IMR-90 (cell line): ENCODE measurements around the gene SUGT1. TPM values are rescaled to one million over a fixed set of nuclear protein-coding genes. Genes with fewer than 3 reads are reported as not detected.

Experiments
- ATAC-seq: fragments of 200-7000 bp; cut with Tn5 transposase; 2 replicates; pipeline ENCODE4 v1.9.1; 2020; ENCODE audit warnings: low read depth, mild to moderate bottlenecking, moderate library complexity
- BruUV-seq: library from RNA; stranded (reverse); fragments of 400-500 nt; replicated peaks from 2 replicates; lab custom pipeline; 2021; lab: Mats Ljungman, UMichigan
- CTCF ChIA-PET: fragments of 300-600 bp; formaldehyde crosslinking; extraction: SDS; loops from one replicate; lab custom pipeline; 2021; ENCODE audit warnings: antibody characterized with exemption; lab: Yijun Ruan, JAX
- POLR2A ChIA-PET: fragments of 300-600 bp; sonication (Branson Sonifier 250); formaldehyde crosslinking; loops from one replicate; lab custom pipeline; 2022; ENCODE audit warnings: antibody characterized with exemption; ENCODE audit not compliant: unreplicated experiment; lab: Charles Lee
- DNase-seq: peaks from one replicate; pipeline ENCODE4 v3.0.0; 2013
- H2AFZ ChIP-seq: replicated peaks from 2 replicates; pipeline ENCODE3; 2013; ENCODE audit warnings: low read length, mild to moderate bottlenecking; ENCODE audit not compliant: poor library complexity
- H2AK5ac ChIP-seq: 2 replicates; pipeline ENCODE4 v1.6.1; 2013; ENCODE audit warnings: low read depth, low read length, inconsistent platforms
- H2AK9ac ChIP-seq: replicated peaks from 2 replicates; pipeline ENCODE3; 2013; ENCODE audit warnings: mild to moderate bottlenecking, low read depth, low read length, moderate library complexity; ENCODE audit not compliant: poor library complexity
- H2BK120ac ChIP-seq: 2 replicates; pipeline ENCODE4 v1.6.1; 2013; ENCODE audit warnings: low read depth, low read length, inconsistent platforms
- H2BK15ac ChIP-seq: 3 replicates; pipeline ENCODE4 v1.6.1; 2013; ENCODE audit warnings: low read depth, low read length, inconsistent platforms
- H2BK20ac ChIP-seq: 2 replicates; pipeline ENCODE4 v1.6.1; 2013; ENCODE audit warnings: low read depth, mild to moderate bottlenecking, inconsistent platforms, low read length, moderate library complexity
- H2BK5ac ChIP-seq: 2 replicates; pipeline ENCODE4 v1.6.1; 2013; ENCODE audit warnings: mild to moderate bottlenecking, low read depth, low read length, inconsistent platforms; ENCODE audit not compliant: poor library complexity, severe bottlenecking
- H3K14ac ChIP-seq: replicated peaks from 2 replicates; pipeline ENCODE4 v1.6.1; 2013; ENCODE audit warnings: low read depth, low read length, inconsistent platforms
- H3K18ac ChIP-seq: 2 replicates; pipeline ENCODE4 v1.6.1; 2013; ENCODE audit warnings: low read depth, low read length, control low read depth
- H3K23ac ChIP-seq: 2 replicates; pipeline ENCODE4 v1.6.1; 2013; ENCODE audit warnings: low read depth, low read length, inconsistent platforms
- H3K27ac ChIP-seq: 2 replicates; pipeline ENCODE4 v1.5.1; 2013; ENCODE audit warnings: mild to moderate bottlenecking, control low read depth, low read length; ENCODE audit not compliant: insufficient read depth
- H3K27me3 ChIP-seq: 2 replicates; pipeline ENCODE4 v1.6.1; 2013; ENCODE audit warnings: low read length; ENCODE audit not compliant: control insufficient read depth, insufficient read depth
- H3K36me3 ChIP-seq: 2 replicates; pipeline ENCODE4 v1.6.1; 2013; ENCODE audit warnings: low read length, mixed read lengths; ENCODE audit not compliant: control insufficient read depth, insufficient read depth
- H3K4ac ChIP-seq: 2 replicates; pipeline ENCODE4 v1.6.1; 2013; ENCODE audit warnings: low read depth, low read length, inconsistent platforms
- H3K4me1 ChIP-seq: 2 replicates; pipeline ENCODE4 v1.6.1; 2013; ENCODE audit warnings: low read length, mixed read lengths; ENCODE audit not compliant: control insufficient read depth, insufficient read depth
- H3K4me2 ChIP-seq: 2 replicates; pipeline ENCODE4 v1.6.1; 2013; ENCODE audit warnings: low read depth, mild to moderate bottlenecking, control low read depth, low read length, moderate library complexity
- H3K4me3 ChIP-seq: 2 replicates; pipeline ENCODE4 v1.5.1; 2013; ENCODE audit warnings: low read depth, mild to moderate bottlenecking, control low read depth, low read length, moderate library complexity; ENCODE audit not compliant: insufficient read depth
- H3K56ac ChIP-seq: 2 replicates; pipeline ENCODE4 v1.6.1; 2013; ENCODE audit warnings: low read length, inconsistent platforms; ENCODE audit not compliant: insufficient read depth; ENCODE audit errors: extremely low read depth
- H3K79me1 ChIP-seq, 2 experiments: 2 replicates each; pipeline ENCODE4 v1.6.1; 2013; ENCODE audit warnings: low read length in 2 of 2, inconsistent platforms in 1 of 2, low read depth in 1 of 2
- H3K9ac ChIP-seq: 2 replicates; pipeline ENCODE4 v1.6.1; 2013; ENCODE audit warnings: low read depth, low read length, control low read depth
- H3K9me1 ChIP-seq: 2 replicates; pipeline ENCODE4 v1.6.1; 2013; ENCODE audit warnings: low read length, inconsistent platforms; ENCODE audit not compliant: insufficient read depth
- H3K9me3 ChIP-seq: 2 replicates; pipeline ENCODE4 v1.6.1; 2013; ENCODE audit warnings: low read length; ENCODE audit not compliant: control insufficient read depth, insufficient read depth
- H4K20me1 ChIP-seq: 2 replicates; pipeline ENCODE4 v1.6.1; 2013; ENCODE audit warnings: low read length, inconsistent platforms; ENCODE audit not compliant: insufficient read depth
- H4K5ac ChIP-seq: 2 replicates; pipeline ENCODE4 v1.6.1; 2013; ENCODE audit warnings: mild to moderate bottlenecking, low read depth, low read length, control low read depth
- H4K8ac ChIP-seq, 2 experiments: 2 replicates each; pipeline ENCODE4 v1.6.1; 2013; ENCODE audit warnings: low read depth in 2 of 2, low read length in 2 of 2, control low read depth in 1 of 2, inconsistent platforms in 1 of 2
- H4K91ac ChIP-seq: 2 replicates; pipeline ENCODE4 v1.6.1; 2013; ENCODE audit warnings: low read depth, low read length, inconsistent platforms; ENCODE audit not compliant: insufficient read depth
- BHLHE40 ChIP-seq: fragments of 150-350 bp; IDR thresholded peaks from 2 replicates; pipeline ENCODE4 v1.6.1; 2016; ENCODE audit warnings: mild to moderate bottlenecking, low read depth, low read length
- CEBPB ChIP-seq: IDR thresholded peaks from 2 replicates; pipeline ENCODE4 v1.6.1; 2012; ENCODE audit warnings: low read depth, low read length, improper control_type of control experiment
- CHD1 ChIP-seq: IDR thresholded peaks from 2 replicates; pipeline ENCODE4 v1.6.1; 2012; ENCODE audit warnings: low read depth, low read length, improper control_type of control experiment
- FOS ChIP-seq: fragments of 150-350 bp; IDR thresholded peaks from 2 replicates; pipeline ENCODE4 v1.6.1; 2016; ENCODE audit warnings: low read depth, low read length
- MAFK ChIP-seq: IDR thresholded peaks from 2 replicates; pipeline ENCODE4 v1.6.1; 2012; ENCODE audit warnings: low read depth, low read length, improper control_type of control experiment
- MAZ ChIP-seq: IDR thresholded peaks from 2 replicates; pipeline ENCODE4 v1.6.1; 2012; ENCODE audit warnings: low read depth, mild to moderate bottlenecking, low read length, improper control_type of control experiment, moderate library complexity, borderline replicate concordance
- MXI1 ChIP-seq: IDR thresholded peaks from 2 replicates; pipeline ENCODE4 v1.6.1; 2012; ENCODE audit warnings: low read depth, mild to moderate bottlenecking, low read length, moderate library complexity, borderline replicate concordance
- POLR2A ChIP-seq: IDR thresholded peaks from 2 replicates; pipeline ENCODE4 v1.6.1; 2012; ENCODE audit warnings: mild to moderate bottlenecking, low read depth, low read length
- RAD21 ChIP-seq: IDR thresholded peaks from 2 replicates; pipeline ENCODE4 v1.6.1; 2012; ENCODE audit warnings: low read length, improper control_type of control experiment
- RFX5 ChIP-seq: IDR thresholded peaks from 2 replicates; pipeline ENCODE4 v1.8.0; 2012; ENCODE audit warnings: low read depth, mild to moderate bottlenecking, low read length, moderate library complexity
- SMC3 ChIP-seq: fragments of 150-350 bp; IDR thresholded peaks from 2 replicates; pipeline ENCODE4 v1.6.1; 2016; ENCODE audit warnings: low read depth, mild to moderate bottlenecking, antibody characterized with exemption, low read length, moderate library complexity
- WGBS, 2 experiments: methylation state at CpG; one replicate each; pipeline versions ENCODE4 v1.1.5 to v1.1.7; 2013; ENCODE audit warnings: missing lambda C conversion rate in 2 of 2; ENCODE audit not compliant: insufficient read length in 1 of 2; ENCODE audit errors: extremely low coverage in 2 of 2; 5-methylcytosine and 5-hydroxymethylcytosine counted together
- dilution Hi-C: fragments of 300-500 bp; cut with HindIII; formaldehyde crosslinking; loops from one replicate; pipeline ENCODE4 v1.14.3; 2018; ENCODE audit warnings: low sequenced_read_pairs; ENCODE audit not compliant: unreplicated experiment
- in situ Hi-C: fragments of 300-500 bp; cut with MboI; formaldehyde crosslinking; loops from 3 replicates; pipeline ENCODE4 v1.14.3; 2019; ENCODE audit warnings: low sequenced_read_pairs, inconsistent platforms, mixed read lengths
- intact Hi-C: fragments of 100-400 bp; cut with micrococcal nuclease; formaldehyde crosslinking; loops from 2 replicates; pipeline ENCODE4 v1.10.0; 2022
- polyA plus RNA-seq, 3 experiments: library from polyadenylated mRNA; depleted of rRNA; stranded (reverse); fragments of >200 nt; gene quantifications; 2 replicates each; pipeline ENCODE4 v1.2.3, GENCODE V29; 2012; ENCODE audit warnings: low replicate concordance in 1 of 3
- total RNA-seq: library from RNA; depleted of rRNA; stranded (reverse); fragments of >200 nt; gene quantifications from 2 replicates; pipeline ENCODE4 v1.2.3, GENCODE V29; 2012
- TF ChIP-seq, protein P1 (sequence below): fragments of 150-350 bp; IDR thresholded peaks from 2 replicates; pipeline ENCODE4 v1.6.1; 2016; ENCODE audit warnings: low read depth, mild to moderate bottlenecking, low read length, moderate library complexity, borderline replicate concordance
- TF ChIP-seq, protein P2 (sequence below): conservative IDR thresholded peaks from 2 replicates; pipeline ENCODE4 v1.5.1; 2012; ENCODE audit warnings: mild to moderate bottlenecking, low read depth, low read length, improper control_type of control experiment

SUGT1 gene
- total and polyA plus RNA-seq, 2 of the 4 experiments (the other 2 are of a cell fraction) = 21.5 to 24.6 TPM

DNA sequence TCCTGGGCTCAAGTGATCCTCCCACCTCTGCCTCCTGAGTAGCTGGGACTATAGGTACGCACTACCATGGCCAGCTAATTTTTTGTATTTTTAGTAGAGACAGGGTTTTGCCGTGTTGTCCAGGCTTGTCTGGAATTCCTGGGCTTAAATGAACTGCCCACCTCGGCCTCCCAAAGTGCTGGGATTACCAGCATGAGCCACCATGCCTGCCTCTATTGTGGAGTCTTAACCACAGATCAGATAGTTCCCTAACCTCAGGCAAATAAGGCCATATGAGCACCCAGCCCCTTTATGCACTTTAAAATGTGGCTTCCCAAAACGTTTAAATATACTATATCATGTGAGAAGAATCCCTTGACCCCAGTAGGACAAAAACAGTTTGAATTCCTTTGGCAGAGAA is 70.5 kb downstream of the SUGT1 start:
- ChIA-PET CTCF (no interaction called here), POLR2A (no interaction called here)
- WGBS, 2 experiments = 32% methylated on average over 3 of the region's 4 CpGs; no CpG with 5 or more reads in 1 of the 2 experiments
- Histone ChIP-seq H3K4me3 (no peak overlapping the region), H3K9ac (no peak overlapping the region), H4K8ac (no peak overlapping the region), H3K23ac (no peak overlapping the region), H2BK20ac (no peak overlapping the region), H3K27me3 (no peaks in the 10 kb centered on the region), H2AK9ac (no peak overlapping the region), H3K4ac (no peak overlapping the region), H3K56ac (no peak overlapping the region), H4K20me1 (no peaks in the 10 kb centered on the region), H3K18ac (no peak overlapping the region), H3K36me3 (no peaks in the 10 kb centered on the region), H3K4me1 (no peaks in the 10 kb centered on the region), H3K79me1 (no peaks in the 10 kb centered on the region), H2BK5ac (no peak overlapping the region), H2BK120ac (no peak overlapping the region), H4K5ac (no peak overlapping the region), H3K9me1 (no peaks in the 10 kb centered on the region), H4K91ac (no peak overlapping the region), H2AFZ (no peak overlapping the region), H3K4me2 (no peak overlapping the region), H2AK5ac (no peak overlapping the region), H3K9me3 (no peaks in the 10 kb centered on the region), H2BK15ac (no peak overlapping the region), H3K27ac (no peak overlapping the region), H3K14ac (no peak overlapping the region)
- TF ChIP-seq CHD1 = no peak
- TF ChIP-seq CEBPB = no peak
- TF ChIP-seq, protein P1, sequence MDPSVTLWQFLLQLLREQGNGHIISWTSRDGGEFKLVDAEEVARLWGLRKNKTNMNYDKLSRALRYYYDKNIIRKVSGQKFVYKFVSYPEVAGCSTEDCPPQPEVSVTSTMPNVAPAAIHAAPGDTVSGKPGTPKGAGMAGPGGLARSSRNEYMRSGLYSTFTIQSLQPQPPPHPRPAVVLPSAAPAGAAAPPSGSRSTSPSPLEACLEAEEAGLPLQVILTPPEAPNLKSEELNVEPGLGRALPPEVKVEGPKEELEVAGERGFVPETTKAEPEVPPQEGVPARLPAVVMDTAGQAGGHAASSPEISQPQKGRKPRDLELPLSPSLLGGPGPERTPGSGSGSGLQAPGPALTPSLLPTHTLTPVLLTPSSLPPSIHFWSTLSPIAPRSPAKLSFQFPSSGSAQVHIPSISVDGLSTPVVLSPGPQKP = no peak
- TF ChIP-seq SMC3 = no peak
- no peak for TF ChIP-seq RAD21
- TF ChIP-seq MXI1 = no peak
- no peak for TF ChIP-seq RFX5
- TF ChIP-seq BHLHE40 = no peak
- TF ChIP-seq POLR2A = no peak
- TF ChIP-seq MAZ = no peak
- no peak for TF ChIP-seq FOS
- TF ChIP-seq, protein P2, sequence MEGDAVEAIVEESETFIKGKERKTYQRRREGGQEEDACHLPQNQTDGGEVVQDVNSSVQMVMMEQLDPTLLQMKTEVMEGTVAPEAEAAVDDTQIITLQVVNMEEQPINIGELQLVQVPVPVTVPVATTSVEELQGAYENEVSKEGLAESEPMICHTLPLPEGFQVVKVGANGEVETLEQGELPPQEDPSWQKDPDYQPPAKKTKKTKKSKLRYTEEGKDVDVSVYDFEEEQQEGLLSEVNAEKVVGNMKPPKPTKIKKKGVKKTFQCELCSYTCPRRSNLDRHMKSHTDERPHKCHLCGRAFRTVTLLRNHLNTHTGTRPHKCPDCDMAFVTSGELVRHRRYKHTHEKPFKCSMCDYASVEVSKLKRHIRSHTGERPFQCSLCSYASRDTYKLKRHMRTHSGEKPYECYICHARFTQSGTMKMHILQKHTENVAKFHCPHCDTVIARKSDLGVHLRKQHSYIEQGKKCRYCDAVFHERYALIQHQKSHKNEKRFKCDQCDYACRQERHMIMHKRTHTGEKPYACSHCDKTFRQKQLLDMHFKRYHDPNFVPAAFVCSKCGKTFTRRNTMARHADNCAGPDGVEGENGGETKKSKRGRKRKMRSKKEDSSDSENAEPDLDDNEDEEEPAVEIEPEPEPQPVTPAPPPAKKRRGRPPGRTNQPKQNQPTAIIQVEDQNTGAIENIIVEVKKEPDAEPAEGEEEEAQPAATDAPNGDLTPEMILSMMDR = no peak
- TF ChIP-seq MAFK = no peak
- BruUV-seq = no TSS peak
- in situ Hi-C loops (no loop called here), dilution Hi-C loops (no loop called here), intact Hi-C loops (no loop called here)
- ATAC-seq (no peak), DNase-seq (no peak)
